HepG2 (cell line): ENCODE measurements around the gene S1PR3. TPM values are rescaled to one million over a fixed set of nuclear protein-coding genes. Genes with fewer than 3 reads are reported as not detected.

Experiments
- ATAC-seq: fragments of 200-7000 bp; cut with Tn5 transposase; 3 replicates; pipeline ENCODE4 v1.9.1; 2020; ENCODE audit warnings: mild to moderate bottlenecking, moderate library complexity
- BruUV-seq: library from RNA; stranded (reverse); fragments of 400-500 nt; replicated peaks from 2 replicates; lab custom pipeline; 2021; lab: Mats Ljungman, UMichigan
- CTCF ChIA-PET: fragments of 300-600 bp; formaldehyde crosslinking; extraction: SDS; loops from one replicate; lab custom pipeline; 2021; ENCODE audit warnings: low total read pairs, inconsistent platforms, low intra/inter-chr PET ratio; lab: Yijun Ruan, JAX
- POLR2A ChIA-PET: fragments of 350-600 bp; sonication (Branson Sonifier 250); formaldehyde crosslinking; loops from one replicate; lab custom pipeline; 2020; ENCODE audit warnings: antibody characterized with exemption, inconsistent platforms; lab: Yijun Ruan, JAX
- DNase-seq: peaks from one replicate; pipeline ENCODE4 v3.0.0-alpha.2; 2015; ENCODE audit warnings: low spot score
- FAIRE-seq: peaks from 3 replicates; lab custom pipeline; 2011; peaks lifted over from hg19 to GRCh38; lab: Jason Lieb, UNC
- H2AFZ ChIP-seq: one replicate; pipeline ENCODE4 v1.6.1; 2011; ENCODE audit warnings: low read length, inconsistent platforms
- H3K27ac ChIP-seq: fragments of 300-600 bp; 3 replicates; pipeline ENCODE4 v1.8.0; 2011; ENCODE audit warnings: mixed run types, mild to moderate bottlenecking, mixed read lengths, low read length, inconsistent platforms; ENCODE audit not compliant: insufficient read depth; ENCODE audit errors: extremely low read length
- H3K27me3 ChIP-seq, 2 experiments: fragments of 200-600 bp in 1 of 2; 2 replicates in 1 of 2; 3 replicates in 1 of 2; pipeline versions ENCODE4 v1.6.0 to v1.8.0; 2011; ENCODE audit warnings: low read length in 2 of 2, mild to moderate bottlenecking in 2 of 2, moderate library complexity in 2 of 2, inconsistent platforms in 1 of 2; ENCODE audit not compliant: insufficient read depth in 2 of 2, control insufficient read depth in 1 of 2
- H3K36me3 ChIP-seq, 2 experiments: fragments of 200-600 bp in 1 of 2; replicated peaks in 1 of 2; 2 replicates in 1 of 2; 3 replicates in 1 of 2; pipeline versions ENCODE4 v1.5.1 to v1.8.0; 2011; ENCODE audit warnings: low read length in 2 of 2, inconsistent platforms in 1 of 2; ENCODE audit not compliant: insufficient read depth in 2 of 2, control insufficient read depth in 1 of 2
- H3K4me1 ChIP-seq: 2 replicates; pipeline ENCODE4 v1.5.1; 2012; ENCODE audit warnings: low read length, inconsistent platforms; ENCODE audit not compliant: insufficient read depth
- H3K4me2 ChIP-seq: 2 replicates; pipeline ENCODE4 v1.6.0; 2011; ENCODE audit warnings: low read depth, low read length, inconsistent platforms
- H3K4me3 ChIP-seq, 3 experiments: fragments of 200-600 bp in 1 of 3; sonication (generic), shearing (Covaris generic) in 1 of 3; replicated peaks in 1 of 3; 2 replicates each; pipeline ENCODE4 v1.5.1; 2011 to 2016; ENCODE audit warnings: low read length in 3 of 3, inconsistent platforms in 2 of 3, low read depth in 2 of 3, mild to moderate bottlenecking in 2 of 3, control low read depth in 1 of 3, mixed read lengths in 1 of 3; ENCODE audit not compliant: insufficient read depth in 1 of 3
- H3K79me2 ChIP-seq: one replicate; pipeline ENCODE4 v1.6.1; 2011; ENCODE audit warnings: low read length, inconsistent platforms; ENCODE audit not compliant: insufficient read depth
- H3K9ac ChIP-seq: 2 replicates; pipeline ENCODE4 v1.6.0; 2011; ENCODE audit warnings: mild to moderate bottlenecking, low read depth, low read length, inconsistent platforms; ENCODE audit not compliant: insufficient read depth
- H3K9me3 ChIP-seq: 2 replicates; pipeline ENCODE4 v1.5.1; 2012; ENCODE audit warnings: mild to moderate bottlenecking, low read length
- H4K20me1 ChIP-seq: 2 replicates; pipeline ENCODE4 v1.6.0; 2011; ENCODE audit warnings: inconsistent platforms, mild to moderate bottlenecking, low read length, moderate library complexity; ENCODE audit not compliant: insufficient read depth
- HHEX ChIP-seq: IDR thresholded peaks from 2 replicates; pipeline ENCODE4 v1.6.1; 2016; ENCODE audit warnings: control low read depth
- HIC2 ChIP-seq: sonication (generic); formaldehyde crosslinking; IDR thresholded peaks from 2 replicates; pipeline ENCODE4 v1.9.0; 2022; ENCODE audit warnings: low read depth, missing genetic modification reagents
- HOXA9 ChIP-seq: sonication (generic); formaldehyde crosslinking; IDR thresholded peaks from 2 replicates; pipeline ENCODE4 v1.8.1; 2022; ENCODE audit warnings: missing genetic modification reagents, mild to moderate bottlenecking, moderate library complexity, borderline replicate concordance
- WGBS: methylation state at CpG from one replicate; pipeline ENCODE4 v1.1.6; 2017; ENCODE audit warnings: low lambda C conversion rate; 5-methylcytosine and 5-hydroxymethylcytosine counted together
- in situ Hi-C: cut with HindIII; loops from 2 replicates; pipeline ENCODE4 v1.10.0; 2017; ENCODE audit warnings: low pct_unique_long_range_greater_than_20kb; ENCODE audit not compliant: extremely low pct_ligation_motif_present
- intact Hi-C: fragments of 100-400 bp; cut with micrococcal nuclease; formaldehyde crosslinking; loops from one replicate; pipeline ENCODE4 v1.10.0; 2022; ENCODE audit not compliant: unreplicated experiment
- polyA plus RNA-seq, 8 experiments: library from polyadenylated mRNA; depleted of rRNA in 3 of 8; stranded (reverse) in 7 of 8; unstranded in 1 of 8; fragments of >200 nt; fragmentation: Illumina TruSeq in 4 of 8; extraction: Trizol in 4 of 8; gene quantifications; 2 replicates each; pipeline versions ENCODE4 v1.2.1 to v1.2.3, GENCODE V29; 2011 to 2016; ENCODE audit warnings: low read depth in 4 of 8, missing spikeins in 1 of 8, mixed read lengths in 1 of 8; ENCODE audit not compliant: insufficient read depth in 1 of 8
- total RNA-seq, 5 experiments: library from RNA; depleted of rRNA; stranded (reverse); fragments of >200 nt; fragmentation: Illumina TruSeq; extraction: Trizol; gene quantifications; 2 replicates each; pipeline ENCODE4 v1.2.3, GENCODE V29; 2016; ENCODE audit warnings: low read depth in 1 of 5

S1PR3 gene
- total and polyA plus RNA-seq, 2 of the 13 experiments (the other 11 are each of a cell fraction or from before 2014, with no cell fraction given): 0.02 TPM; not detected in 1

GRCh38 chr9:89000371-89000781, 9.1 kb downstream of the S1PR3 start:
- peaks cover 0 to 4% of the 10 kb centered on the region in 2 experiments; a peak in 2 of 5 replicates for H3K27me3 ChIP-seq
- no peaks in the 10 kb centered on the region for H3K9me3 ChIP-seq
- H3K4me1 ChIP-seq: no peaks in the 10 kb centered on the region
- no peak overlapping the region for H3K27ac ChIP-seq
- FAIRE-seq (no peak), ATAC-seq (no peak), DNase-seq (no peak)
- TF ChIP-seq HHEX (no peak), HOXA9 (CRISPR knock-in tag) (no peak), HIC2 (CRISPR knock-in tag) (no peak)
- intact Hi-C loops (no loop called here), in situ Hi-C loops (loop anchor here (5.0 kb wide), 2 partner anchors 338 to 408 kb away; no protein-coding TSS in a partner anchor)
- POLR2A ChIA-PET: no interaction called here
- no peaks in the 10 kb centered on the region for H4K20me1 ChIP-seq
- CTCF ChIA-PET: interaction anchor here (1.0 to 3.2 kb wide), 4 partner anchors 327 to 406 kb away, joined by 4 to 27 read pairs (median 6); no protein-coding TSS in a partner anchor
- WGBS: 52% methylated on average over 9 of the region's 9 CpGs
- H3K4me3 ChIP-seq: no peak overlapping the region
- no peak overlapping the region; the same call in 1 of the 2 replicates for H3K4me2 ChIP-seq
- BruUV-seq: no TSS peak
- H2AFZ ChIP-seq: no peak overlapping the region
- no peaks in the 10 kb centered on the region for H3K36me3 ChIP-seq
- no peak overlapping the region for H3K9ac ChIP-seq
- no peaks in the 10 kb centered on the region for H3K79me2 ChIP-seq
